GM12878 (cell line): ENCODE data around the gene COL8A2.

Experiments
- POLR2AphosphoS5 ChIP-seq: IDR thresholded peaks from 2 replicates; pipeline ENCODE4 v1.6.1; 2011; ENCODE audit warnings: mild to moderate bottlenecking, low read length, inconsistent platforms
- RBBP5 ChIP-seq: fragments of 200-600 bp; sonication (generic); conservative IDR thresholded peaks from 2 replicates; pipeline ENCODE4 v1.6.1; 2016
- TF ChIP-seq, protein P1 (sequence below): IDR thresholded peaks from 2 replicates; pipeline ENCODE4 v1.6.1; 2012; ENCODE audit warnings: low read depth, low read length, improper control_type of control experiment

DNA sequence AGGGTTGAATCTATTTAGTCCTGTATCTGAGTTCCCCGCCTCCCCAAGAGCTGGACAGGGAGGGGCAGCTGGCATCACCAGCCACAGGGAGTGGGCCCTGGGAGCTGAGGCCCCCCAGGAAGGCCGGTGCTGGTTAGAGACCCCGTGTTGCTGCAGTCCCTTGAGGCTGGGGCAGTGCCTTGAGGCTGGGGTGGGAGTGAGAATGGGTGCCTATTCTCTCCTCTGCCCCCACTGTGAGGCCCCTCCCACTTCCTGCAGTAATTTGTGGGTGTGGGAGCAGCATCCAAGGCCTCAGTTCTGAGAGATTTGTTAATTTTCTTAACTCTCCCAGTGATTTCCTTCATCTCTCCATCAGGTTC is 26.8 kb upstream of the COL8A2 start:
- TF ChIP-seq RBBP5 (no peak), POLR2AphosphoS5 (0 out of 2 replicates have a peak, but pooled peaks have one; percentile 30)
- TF ChIP-seq, protein P1, sequence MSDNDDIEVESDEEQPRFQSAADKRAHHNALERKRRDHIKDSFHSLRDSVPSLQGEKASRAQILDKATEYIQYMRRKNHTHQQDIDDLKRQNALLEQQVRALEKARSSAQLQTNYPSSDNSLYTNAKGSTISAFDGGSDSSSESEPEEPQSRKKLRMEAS: no peak
